ENCODE data around the gene UBE2J2. TPM values are rescaled to one million over a fixed set of nuclear protein-coding genes. Genes with fewer than 3 reads are reported as not detected.
A peak's percentile ranks its signal among the peaks of the same experiment; 100 is the strongest.

The UBE2J2 gene
- total and polyA plus RNA-seq, 2 of the 8 experiments (the other 6 are each of a cell fraction or from before 2014, with no cell fraction given) = 33.6 to 67.9 TPM

DNA sequence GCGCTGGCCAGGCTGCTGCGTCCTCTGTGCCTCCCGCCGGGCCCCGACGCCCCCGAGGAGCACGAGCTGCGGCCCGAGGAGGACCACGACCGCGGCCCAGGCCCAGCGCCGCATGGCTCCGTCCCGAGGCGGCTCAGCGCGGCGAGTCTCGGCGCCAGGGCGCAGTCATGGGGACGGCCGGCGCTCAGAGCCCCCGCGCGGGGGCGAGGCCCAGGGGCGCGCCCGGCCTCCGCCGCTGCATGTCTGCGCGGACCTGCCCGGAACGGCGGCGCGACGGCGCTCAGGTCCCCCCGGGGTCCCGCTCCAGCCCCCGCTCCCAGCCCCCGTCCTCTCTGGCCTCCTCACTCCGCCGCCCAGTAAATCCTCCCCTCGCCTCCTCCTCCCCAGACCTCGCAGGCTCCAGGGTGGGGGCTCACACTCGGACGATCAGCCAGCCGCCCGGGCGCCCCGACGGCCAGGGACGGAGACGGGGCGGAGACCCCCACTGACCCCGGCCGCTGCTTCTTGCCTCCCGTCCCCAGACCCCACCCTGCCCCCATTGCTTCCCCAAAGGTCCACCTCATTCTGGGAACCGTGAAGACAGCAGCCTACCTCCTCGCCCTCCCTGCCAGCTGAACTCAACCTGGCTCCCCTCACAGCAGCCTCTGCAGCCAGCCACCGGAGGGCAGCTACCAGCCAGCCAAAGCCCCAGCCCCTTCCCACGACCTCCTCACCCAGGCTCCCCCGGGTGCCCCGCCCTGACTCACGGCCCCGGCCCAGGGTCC is 26.9 kb downstream of the UBE2J2 start, which contains the start of gene C1QTNF12:
Gene C1QTNF12 (minus strand): TSS at position 146 of the 764 bp plus-strand sequence. CDS start 32 bp downstream, at position 114.
- peak within 1 kb of the TSS; percentile 85 for H4K8ac ChIP-seq (ENCODE audit: extremely low read depth, insufficient read depth, low read length)
- FAIRE-seq (no peak), DNase-seq (ENCODE audit: low read depth in 1 of 2, low spot score in 2 of 2) (no peak)
- peak within 1 kb of the TSS in 3 of 4 experiments; percentile 2 to 51 (median 15); a peak in 4 of 8 replicates for H3K4me3 ChIP-seq (ENCODE audit: extremely low read depth in 1 of 4, insufficient read depth in 2 of 4, low read depth in 3 of 4, low read length in 4 of 4)
- H3K14ac ChIP-seq (ENCODE audit: insufficient read length) = no peak within 1 kb of the TSS
- H4K91ac ChIP-seq (replicated peaks; ENCODE audit: insufficient read length, low read length) = peak within 1 kb of the TSS; percentile 81
- no peaks in the 10 kb centered on the region; the same call in 1 of the 2 replicates for H3K23me2 ChIP-seq (ENCODE audit: low read depth, low read length)
- H3K4me1 ChIP-seq (replicated peaks in 1 of 4; ENCODE audit: control insufficient read depth in 3 of 4, insufficient read depth in 4 of 4, low read length in 3 of 4) = peaks cover 0 to 8% (median under 1%) of the 10 kb centered on the region in 4 experiments; a peak in 5 of 7 replicates
- peaks cover 2 to 19% (median 11%) of the 10 kb centered on the region in 4 experiments; a peak in 6 of 7 replicates for H3K27me3 ChIP-seq (replicated peaks in 1 of 4; ENCODE audit: control insufficient read depth in 3 of 4, extremely low read depth in 1 of 4, insufficient read depth in 3 of 4, low read length in 3 of 4)
- peak within 1 kb of the TSS in 1 of 4 experiments; percentile 62; a peak in 1 of 7 replicates for H3K9ac ChIP-seq (replicated peaks in 1 of 4; ENCODE audit: extremely low read depth in 1 of 4, low read depth in 3 of 4, low read length in 3 of 4)
- no peak within 1 kb of the TSS for H2BK12ac ChIP-seq (ENCODE audit: low read depth, low read length)
- peak within 1 kb of the TSS; percentile 48 for H3K18ac ChIP-seq (ENCODE audit: extremely low read depth, low read length)
- no peak within 1 kb of the TSS for H3K23ac ChIP-seq (ENCODE audit: insufficient read length)
- CTCF ChIA-PET (ENCODE audit: partially characterized antibody) = interaction anchor here (0.7 to 1.9 kb wide), 6 partner anchors 10 to 262 kb away, joined by 3 to 6 read pairs (median 3); no protein-coding TSS in a partner anchor
- H4K20me1 ChIP-seq (replicated peaks in 1 of 2; ENCODE audit: control insufficient read depth in 1 of 2, insufficient read depth in 2 of 2, low read length in 2 of 2) = peaks cover 4 to 9% of the 10 kb centered on the region in 2 experiments
- H3K9me3 ChIP-seq (ENCODE audit: insufficient read depth in 2 of 2, low read depth in 1 of 2, low read length in 1 of 2) = no peaks in the 10 kb centered on the region
- H3K79me2 ChIP-seq (ENCODE audit: control insufficient read depth in 1 of 2, insufficient read depth in 2 of 2, low read length in 2 of 2) = no peaks in the 10 kb centered on the region; a peak in 1 of 4 replicates
- H2BK15ac ChIP-seq (ENCODE audit: low read length) = no peak within 1 kb of the TSS
- peak in 1 of 2 experiments; percentile 20; a peak in 1 of 4 replicates for TF ChIP-seq RAD21 (IDR thresholded peaks at IDR 0.05 in 1 of 2, conservative IDR thresholded peaks at IDR 0.05 in 1 of 2; ENCODE audit: low read depth in 2 of 2, low read length in 2 of 2)
- TF ChIP-seq, protein P1, sequence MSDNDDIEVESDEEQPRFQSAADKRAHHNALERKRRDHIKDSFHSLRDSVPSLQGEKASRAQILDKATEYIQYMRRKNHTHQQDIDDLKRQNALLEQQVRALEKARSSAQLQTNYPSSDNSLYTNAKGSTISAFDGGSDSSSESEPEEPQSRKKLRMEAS (IDR thresholded peaks at IDR 0.05) = peak; percentile 68
- TF ChIP-seq BACH1 (IDR thresholded peaks at IDR 0.05; ENCODE audit: low read length) = no peak
- no peak for TF ChIP-seq KDM4A (IDR thresholded peaks at IDR 0.05; ENCODE audit: low read depth, low read length, severe bottlenecking)
- TF ChIP-seq, protein P2, sequence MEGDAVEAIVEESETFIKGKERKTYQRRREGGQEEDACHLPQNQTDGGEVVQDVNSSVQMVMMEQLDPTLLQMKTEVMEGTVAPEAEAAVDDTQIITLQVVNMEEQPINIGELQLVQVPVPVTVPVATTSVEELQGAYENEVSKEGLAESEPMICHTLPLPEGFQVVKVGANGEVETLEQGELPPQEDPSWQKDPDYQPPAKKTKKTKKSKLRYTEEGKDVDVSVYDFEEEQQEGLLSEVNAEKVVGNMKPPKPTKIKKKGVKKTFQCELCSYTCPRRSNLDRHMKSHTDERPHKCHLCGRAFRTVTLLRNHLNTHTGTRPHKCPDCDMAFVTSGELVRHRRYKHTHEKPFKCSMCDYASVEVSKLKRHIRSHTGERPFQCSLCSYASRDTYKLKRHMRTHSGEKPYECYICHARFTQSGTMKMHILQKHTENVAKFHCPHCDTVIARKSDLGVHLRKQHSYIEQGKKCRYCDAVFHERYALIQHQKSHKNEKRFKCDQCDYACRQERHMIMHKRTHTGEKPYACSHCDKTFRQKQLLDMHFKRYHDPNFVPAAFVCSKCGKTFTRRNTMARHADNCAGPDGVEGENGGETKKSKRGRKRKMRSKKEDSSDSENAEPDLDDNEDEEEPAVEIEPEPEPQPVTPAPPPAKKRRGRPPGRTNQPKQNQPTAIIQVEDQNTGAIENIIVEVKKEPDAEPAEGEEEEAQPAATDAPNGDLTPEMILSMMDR (IDR thresholded peaks at IDR 0.05; ENCODE audit: control extremely low read depth in 1 of 3, insufficient read depth in 1 of 3, low read depth in 1 of 3, low read length in 3 of 3) = peak in 1 of 3 experiments; percentile 26; a peak in 1 of 4 replicates
- TF ChIP-seq GABPA (IDR thresholded peaks at IDR 0.05; ENCODE audit: borderline replicate concordance, insufficient read depth, low read length) = peak; percentile 68
- H3K4me2 ChIP-seq (ENCODE audit: insufficient read depth in 1 of 2, low read depth in 2 of 2, low read length in 2 of 2) = peak within 1 kb of the TSS; percentile 24 to 70; a peak in 3 of 4 replicates
- 25% methylated on average over 41 of the region's 74 CpGs; no CpG with 5 or more reads in 1 of the 2 experiments for WGBS, 2 experiments (ENCODE audit: extremely low coverage in 1 of 2, insufficient coverage in 1 of 2, insufficient read length in 1 of 2, insufficient replicate concordance in 2 of 2, low coverage in 1 of 2, low lambda C conversion rate in 2 of 2, missing lambda C conversion rate in 1 of 2)
- POLR2A ChIA-PET (ENCODE audit: partially characterized antibody) = interaction anchor here (0.7 to 2.0 kb wide), 5 partner anchors 9 to 215 kb away, joined by 3 to 7 read pairs (median 4); partner anchors contain the start of genes B3GALT6 and SDF4
- no peak within 1 kb of the TSS for H3K27ac ChIP-seq (ENCODE audit: low read depth, low read length)
- H3K56ac ChIP-seq (replicated peaks; ENCODE audit: insufficient read length, low read depth, low read length) = no peak within 1 kb of the TSS
- no peak within 1 kb of the TSS for H2BK5ac ChIP-seq (ENCODE audit: low read depth, low read length)
- H3K79me1 ChIP-seq (ENCODE audit: low read depth, low read length) = no peaks in the 10 kb centered on the region
- peak within 1 kb of the TSS; percentile 85 for H3K4ac ChIP-seq (replicated peaks; ENCODE audit: insufficient read length, low read depth, low read length)
- no peak within 1 kb of the TSS for H2AFZ ChIP-seq (ENCODE audit: low read length)
- no peak within 1 kb of the TSS for H2BK120ac ChIP-seq (replicated peaks; ENCODE audit: low read depth, low read length)
- no peaks in the 10 kb centered on the region for H3K36me3 ChIP-seq (ENCODE audit: control insufficient read depth in 2 of 4, insufficient read depth in 4 of 4, low read length in 3 of 4)
- no peak within 1 kb of the TSS for H2BK20ac ChIP-seq (ENCODE audit: low read length)
- peak within 1 kb of the TSS; percentile 75; the same call in 1 of the 2 replicates for H2AK5ac ChIP-seq (ENCODE audit: low read depth, low read length)
- H4K5ac ChIP-seq (ENCODE audit: insufficient read length, low read depth, low read length) = no peak within 1 kb of the TSS

All from H1 (cell line).